HepG2 (cell line): ENCODE measurements around the gene RPGR. TPM values are rescaled to one million over a fixed set of nuclear protein-coding genes. Genes with fewer than 3 reads are reported as not detected.
A peak's percentile ranks its signal among the peaks of the same experiment; 100 is the strongest.

ENCODE experiments used
- ARID3A ChIP-seq: IDR thresholded peaks from 2 replicates; pipeline ENCODE4 v1.6.1; 2012; ENCODE audit warnings: low read depth, low read length, improper control_type of control experiment
- FOXA3 ChIP-seq: IDR thresholded peaks from 2 replicates; pipeline ENCODE4 v1.6.1; 2016; ENCODE audit warnings: missing genetic modification reagents, missing compliant biosample characterization
- GFI1 ChIP-seq: sonication (generic); formaldehyde crosslinking; IDR thresholded peaks from 2 replicates; pipeline ENCODE4 v1.5.0; 2020; ENCODE audit warnings: missing genetic modification reagents, mild to moderate bottlenecking, borderline replicate concordance
- HOMEZ ChIP-seq: IDR thresholded peaks from 2 replicates; pipeline ENCODE4 v1.6.1; 2016; ENCODE audit warnings: low read depth
- KAT2B ChIP-seq: fragments of 150-350 bp; IDR thresholded peaks from 2 replicates; pipeline ENCODE4 v1.6.1; 2014; ENCODE audit warnings: low read depth, low read length, borderline replicate concordance
- PAXIP1 ChIP-seq: sonication (generic); formaldehyde crosslinking; conservative IDR thresholded peaks from 2 replicates; pipeline ENCODE4 v1.4.0; 2020; ENCODE audit warnings: mild to moderate bottlenecking, missing genetic modification reagents, moderate library complexity
- PPARG ChIP-seq: conservative IDR thresholded peaks from 2 replicates; pipeline ENCODE4 v1.6.1; 2016; ENCODE audit warnings: missing biosample characterization, missing genetic modification reagents
- SALL1 ChIP-seq: sonication (generic); formaldehyde crosslinking; IDR thresholded peaks from 2 replicates; pipeline ENCODE4 v1.8.0; 2022; ENCODE audit warnings: mild to moderate bottlenecking, missing genetic modification reagents
- SMAD1 ChIP-seq: sonication (generic); formaldehyde crosslinking; IDR thresholded peaks from 2 replicates; pipeline ENCODE4 v1.4.0; 2020; ENCODE audit warnings: missing genetic modification reagents, low read depth, mild to moderate bottlenecking, borderline replicate concordance
- SOX5 ChIP-seq: IDR thresholded peaks from 2 replicates; pipeline ENCODE4 v1.6.1; 2016; ENCODE audit warnings: borderline replicate concordance
- TBX2 ChIP-seq: sonication (generic); formaldehyde crosslinking; IDR thresholded peaks from 2 replicates; pipeline ENCODE4 v1.5.0; 2020; ENCODE audit warnings: missing genetic modification reagents, mild to moderate bottlenecking, borderline replicate concordance
- THAP8 ChIP-seq: sonication (generic); formaldehyde crosslinking; IDR thresholded peaks from 2 replicates; pipeline ENCODE4 v1.5.1; 2020; ENCODE audit warnings: missing genetic modification reagents, mild to moderate bottlenecking, borderline replicate concordance
- ZNF546 ChIP-seq: sonication (generic); formaldehyde crosslinking; conservative IDR thresholded peaks from 2 replicates; pipeline ENCODE4 v1.8.1; 2023; ENCODE audit warnings: mild to moderate bottlenecking, missing genetic modification reagents
- ZNF558 ChIP-seq: sonication (generic); formaldehyde crosslinking; IDR thresholded peaks from 2 replicates; pipeline ENCODE4 v1.9.0; 2022; ENCODE audit warnings: mild to moderate bottlenecking, missing genetic modification reagents, borderline replicate concordance
- ZNF639 ChIP-seq: conservative IDR thresholded peaks from 2 replicates; pipeline ENCODE4 v1.6.1; 2018; ENCODE audit warnings: missing genetic modification reagents
- ZNF746 ChIP-seq: sonication (generic); formaldehyde crosslinking; IDR thresholded peaks from 2 replicates; pipeline ENCODE4 v1.8.0; 2022; ENCODE audit warnings: mild to moderate bottlenecking, missing genetic modification reagents
- ZNF75D ChIP-seq: sonication (generic); formaldehyde crosslinking; IDR thresholded peaks from 2 replicates; pipeline ENCODE4 v1.8.1; 2023; ENCODE audit warnings: missing genetic modification reagents, mild to moderate bottlenecking, borderline replicate concordance
- polyA plus RNA-seq, 8 experiments: library from polyadenylated mRNA; depleted of rRNA in 3 of 8; stranded (reverse) in 7 of 8; unstranded in 1 of 8; fragments of >200 nt; fragmentation: Illumina TruSeq in 4 of 8; extraction: Trizol in 4 of 8; gene quantifications; 2 replicates each; pipeline versions ENCODE4 v1.2.1 to v1.2.3, GENCODE V29; 2011 to 2016; ENCODE audit warnings: low read depth in 4 of 8, missing spikeins in 1 of 8, mixed read lengths in 1 of 8; ENCODE audit not compliant: insufficient read depth in 1 of 8
- total RNA-seq, 5 experiments: library from RNA; depleted of rRNA; stranded (reverse); fragments of >200 nt; fragmentation: Illumina TruSeq; extraction: Trizol; gene quantifications; 2 replicates each; pipeline ENCODE4 v1.2.3, GENCODE V29; 2016; ENCODE audit warnings: low read depth in 1 of 5

Gene RPGR
- total and polyA plus RNA-seq, 2 of the 13 experiments (the other 11 are each of a cell fraction or from before 2014, with no cell fraction given), result 2.1 to 12.1 TPM

- TF ChIP-seq SMAD1 (CRISPR knock-in tag) (no peak), PPARG (CRISPR knock-in tag) (0 out of 2 replicates have a peak, but pooled peaks have one; percentile 12), ARID3A (0 out of 2 replicates have a peak, but pooled peaks have one; percentile 23), HOMEZ (CRISPR knock-in tag) (peak; percentile 42; the same call in 1 of the 2 replicates), SOX5 (CRISPR knock-in tag) (peak; percentile 48; the same call in 1 of the 2 replicates), THAP8 (CRISPR knock-in tag) (no peak), ZNF746 (peak; percentile 57; the same call in 1 of the 2 replicates), KAT2B (peak; percentile 32; the same call in 1 of the 2 replicates), ZNF639 (no peak), FOXA3 (peak; percentile 54), ZNF75D (CRISPR knock-in tag) (no peak), ZNF558 (CRISPR knock-in tag) (no peak), TBX2 (CRISPR knock-in tag) (peak; percentile 57; the same call in 1 of the 2 replicates), GFI1 (CRISPR knock-in tag) (peak; percentile 84; the same call in 1 of the 2 replicates), SALL1 (CRISPR knock-in tag) (0 out of 2 replicates have a peak, but pooled peaks have one; percentile 17), ZNF546 (CRISPR knock-in tag) (no peak), PAXIP1 (peak; percentile 88)
Observed at GRCh38 chrX:38342853-38343778, 15.8 kb upstream of the RPGR start (continued).
